ENCODE measurements around the gene HCK.
A peak's percentile ranks its signal among the peaks of the same experiment; 100 is the strongest.

The HCK gene

DNA sequence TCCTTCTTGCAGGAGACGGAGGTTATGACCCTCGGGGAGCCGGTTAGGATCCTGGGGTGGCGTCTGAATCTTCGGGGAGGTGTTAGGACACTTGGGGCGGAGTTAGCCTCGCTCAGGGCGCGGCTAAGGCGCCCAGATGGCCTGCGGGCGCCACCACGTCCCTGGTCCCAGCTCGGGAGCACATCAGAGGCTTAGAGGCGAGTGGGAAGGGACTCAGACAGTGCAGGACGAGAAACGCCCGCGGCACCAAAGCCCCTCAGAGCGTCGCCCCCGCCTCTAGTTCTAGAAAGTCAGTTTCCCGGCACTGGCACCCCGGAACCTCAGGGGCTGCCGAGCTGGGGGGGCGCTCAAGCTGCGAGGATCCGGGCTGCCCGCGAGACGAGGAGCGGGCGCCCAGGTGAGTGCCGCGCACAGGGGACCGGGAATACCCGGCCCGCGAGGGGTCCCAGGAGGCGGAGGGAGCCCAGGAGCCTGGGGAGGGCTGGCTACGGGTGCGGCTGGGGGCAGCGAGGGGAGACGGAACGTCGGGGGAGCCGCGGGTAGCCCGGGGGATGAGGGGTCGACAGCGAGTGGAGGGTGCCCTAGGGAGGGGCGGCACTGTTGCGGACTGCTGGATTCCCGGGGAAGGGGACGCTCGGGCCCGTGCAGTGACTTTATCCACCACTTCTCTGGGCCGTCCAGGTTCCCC lies at the start of gene HCK:
Gene HCK (plus strand): TSS at position 153 of the 688 bp plus-strand sequence.
- peak; percentile 45 for DNase-seq

DNA sequence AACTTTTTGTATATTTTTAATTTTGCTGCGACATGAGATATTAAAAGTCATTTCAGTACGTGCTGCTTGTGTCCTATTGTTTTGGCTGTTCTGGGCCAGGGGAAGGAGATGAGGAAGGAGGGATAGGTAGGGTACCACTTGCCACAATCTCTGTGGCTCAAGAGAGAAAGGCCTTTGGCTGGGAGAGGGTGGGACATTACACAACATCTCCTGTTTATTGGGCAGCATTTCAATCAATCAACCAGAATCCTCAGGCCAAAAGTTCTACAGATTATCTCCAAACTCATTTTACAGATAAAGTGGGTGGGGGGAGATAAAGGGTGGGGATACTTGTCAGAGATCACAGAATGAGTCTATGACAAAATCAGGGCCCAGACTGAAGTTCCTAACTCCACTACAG lies 48.7 kb upstream of the HCK start:
- no peak for DNase-seq

DNA sequence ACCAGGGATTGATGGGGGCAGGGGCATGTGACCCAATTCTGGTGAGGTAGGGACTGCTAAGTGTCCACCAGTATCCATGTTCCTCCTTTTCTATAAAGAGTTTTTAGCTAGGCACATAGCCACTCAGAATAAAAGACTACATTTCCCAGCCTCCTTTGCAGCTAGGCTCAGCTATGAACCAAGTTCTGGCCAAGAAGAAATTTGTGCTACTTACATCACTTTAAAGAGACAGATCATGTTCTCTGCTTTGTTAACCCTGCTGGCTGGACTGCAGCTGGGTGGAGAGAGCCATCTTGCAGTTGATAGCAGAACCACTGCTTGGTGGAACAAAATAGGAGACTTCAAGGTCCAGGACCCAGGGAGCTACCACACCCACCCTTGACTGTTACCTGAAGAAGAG lies 47.1 kb upstream of the HCK start:
- DNase-seq, result no peak

DNA sequence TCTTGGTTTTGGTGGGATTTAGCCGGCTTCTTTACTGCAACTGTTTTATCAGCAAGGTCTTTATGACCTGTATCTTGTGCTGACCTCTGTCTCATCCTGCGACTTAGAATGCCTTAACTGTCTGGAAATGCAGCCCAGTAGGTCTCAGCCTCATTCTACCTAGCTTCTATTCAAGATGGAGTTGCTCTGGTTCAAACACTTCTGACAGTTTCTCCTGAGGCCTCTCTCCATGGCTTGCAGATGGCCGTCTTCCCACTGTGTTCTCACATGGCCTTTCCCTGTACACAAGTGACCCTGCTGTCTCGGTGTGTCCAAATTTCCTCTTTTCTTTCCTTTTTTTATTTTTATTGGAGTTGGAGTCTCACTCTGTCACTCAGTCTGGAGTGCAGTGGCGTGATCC lies 46.0 kb upstream of the HCK start:
- no peak for DNase-seq

DNA sequence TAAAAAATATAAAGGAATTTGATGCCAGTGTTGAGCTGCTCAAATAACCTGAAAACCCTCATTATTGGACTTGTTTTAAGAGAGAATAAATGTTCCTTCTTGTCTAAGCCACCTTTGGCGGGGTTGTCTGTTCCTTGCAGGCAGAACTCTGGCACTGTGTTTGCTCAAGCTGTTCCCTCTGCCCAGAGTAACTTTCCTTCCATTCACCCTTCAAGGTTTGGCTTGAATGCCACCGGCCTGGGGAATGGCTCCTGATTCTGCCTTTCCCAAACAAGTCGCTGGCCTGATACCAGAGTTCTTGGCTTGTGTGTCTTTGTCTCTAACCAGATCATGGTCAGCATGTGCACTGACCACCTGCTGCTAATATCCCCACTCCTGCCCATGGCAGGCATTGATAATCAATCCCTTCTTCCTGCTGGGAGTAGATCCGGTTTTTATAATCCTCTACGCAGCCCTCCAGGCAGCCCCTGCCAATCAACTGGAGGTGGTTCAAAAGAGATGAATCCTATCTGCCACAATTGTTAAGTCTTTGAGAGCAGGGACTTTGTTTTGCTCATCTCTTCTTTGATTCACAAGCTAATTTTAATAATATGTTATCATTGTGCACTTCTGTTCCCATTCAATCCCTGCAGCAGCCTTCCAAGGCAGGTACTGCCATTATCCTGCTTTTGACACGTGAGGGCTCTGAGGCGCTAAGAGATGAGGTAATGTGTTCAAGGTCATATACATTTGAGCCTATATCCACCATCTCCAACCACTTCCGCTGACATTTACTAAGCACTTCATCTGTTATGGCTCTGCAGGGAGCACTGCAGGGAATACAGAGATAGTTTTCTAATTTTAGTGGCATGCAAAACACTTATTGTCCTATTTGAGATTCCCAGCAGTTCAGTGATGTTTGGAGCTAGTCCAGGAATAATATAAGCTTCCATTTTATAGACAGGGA lies 44.9 kb upstream of the HCK start:
- peak; percentile 90 for DNase-seq

DNA sequence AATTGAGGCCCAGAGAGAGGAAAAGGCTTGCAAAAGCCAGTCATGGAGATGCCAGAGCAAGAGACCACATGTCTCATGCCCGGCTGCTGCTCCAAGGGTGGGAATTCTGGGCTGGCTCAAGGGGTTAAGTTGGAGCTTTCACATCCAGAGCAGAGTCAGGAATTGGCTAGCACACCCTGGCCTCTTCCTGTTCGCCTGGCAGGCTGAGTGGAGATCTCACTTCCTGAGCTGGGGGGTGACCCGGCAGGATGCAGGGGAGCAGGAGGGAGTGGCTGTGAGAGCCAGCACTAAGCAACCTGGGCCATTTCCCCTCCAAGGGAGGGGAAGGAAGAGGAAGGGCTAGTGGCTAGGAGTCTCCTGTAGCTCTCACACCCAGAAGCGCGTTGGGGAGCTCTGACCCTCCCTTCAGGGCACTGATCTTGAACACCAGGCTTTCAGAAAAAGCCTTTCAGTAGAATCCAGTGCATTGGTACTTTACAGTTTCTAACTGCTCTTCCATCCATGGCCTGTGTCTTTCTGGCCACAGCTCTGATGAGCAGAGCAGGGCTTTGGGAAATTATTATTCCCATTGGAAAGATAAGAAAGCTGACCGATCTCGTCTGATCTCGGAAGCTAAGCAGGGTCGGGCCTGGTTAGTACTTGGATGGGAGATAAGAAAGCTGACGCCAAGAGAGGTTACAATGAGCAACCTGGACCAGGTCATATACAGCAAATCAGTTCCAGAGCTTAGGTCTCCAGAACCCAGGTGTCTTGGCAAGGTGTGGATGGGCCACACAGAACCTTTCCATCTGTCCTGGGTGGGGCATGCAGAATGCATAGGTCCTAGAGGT lies 44.0 kb upstream of the HCK start:
- DNase-seq, result peak; percentile 95

DNA sequence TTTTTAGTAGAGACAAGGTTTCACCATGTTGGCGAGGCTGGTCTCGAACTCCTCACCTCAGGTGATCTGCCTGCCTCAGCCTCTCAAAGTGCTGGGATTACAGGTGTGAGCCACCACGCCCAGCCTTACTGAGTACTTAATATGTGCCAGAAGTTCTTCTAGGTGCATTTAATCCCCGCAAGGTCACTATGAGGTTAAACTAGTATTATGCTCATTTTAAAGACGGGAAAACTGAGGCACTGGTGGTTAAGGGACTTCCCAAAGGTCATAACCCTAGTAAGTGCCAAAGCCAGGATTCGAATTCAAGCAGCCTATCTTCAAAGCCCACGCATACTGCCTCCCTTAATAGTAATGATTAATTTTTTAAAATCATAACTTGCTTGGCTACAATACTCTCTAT lies 42.5 kb upstream of the HCK start:
- no peak for DNase-seq

DNA sequence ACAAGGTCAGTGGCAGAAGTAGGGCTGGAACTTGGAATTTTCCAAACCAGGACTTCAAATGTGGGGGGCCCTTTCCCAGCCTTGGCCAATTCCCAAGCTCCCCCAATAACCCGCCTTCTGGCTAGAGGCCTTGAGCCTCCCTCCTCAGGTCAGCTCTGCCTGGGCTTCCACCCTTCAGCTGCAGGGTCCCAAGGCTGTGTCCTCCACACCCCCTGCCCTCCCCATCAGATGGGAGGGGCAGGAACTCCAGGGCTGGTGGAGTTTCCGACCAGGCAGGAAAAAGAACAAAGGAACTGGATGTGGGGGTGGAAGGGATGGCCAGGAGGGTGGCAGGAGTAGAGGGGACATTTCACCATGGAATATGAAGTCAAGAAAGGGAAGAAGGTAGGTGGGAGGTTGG lies 41.9 kb upstream of the HCK start, which contains the start of gene CCM2L:
Gene CCM2L (plus strand): TSS at position 338 of the 400 bp plus-strand sequence. CDS start 17 bp downstream, at position 355.
- no peak for DNase-seq

DNA sequence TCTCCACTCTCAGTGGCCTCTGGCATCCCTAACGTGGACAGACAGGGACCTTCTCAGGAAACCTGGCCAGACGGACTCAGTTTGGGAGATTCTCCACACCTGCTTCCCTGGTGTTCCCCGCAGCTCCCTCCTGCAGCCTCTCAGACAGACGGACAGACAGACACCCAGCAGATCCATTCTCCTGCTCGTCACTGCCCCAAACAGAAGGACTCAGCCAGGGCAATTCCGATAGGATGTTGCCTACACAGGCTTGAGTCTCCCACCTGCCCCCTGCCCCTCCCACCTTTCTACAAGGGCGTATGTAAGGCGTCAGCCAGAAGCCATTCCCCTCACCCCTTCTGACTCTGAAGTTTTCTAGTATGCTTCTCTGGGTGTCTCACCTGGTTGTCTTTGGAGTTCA lies 41.4 kb upstream of the HCK start:
- DNase-seq, result peak; percentile 33

DNA sequence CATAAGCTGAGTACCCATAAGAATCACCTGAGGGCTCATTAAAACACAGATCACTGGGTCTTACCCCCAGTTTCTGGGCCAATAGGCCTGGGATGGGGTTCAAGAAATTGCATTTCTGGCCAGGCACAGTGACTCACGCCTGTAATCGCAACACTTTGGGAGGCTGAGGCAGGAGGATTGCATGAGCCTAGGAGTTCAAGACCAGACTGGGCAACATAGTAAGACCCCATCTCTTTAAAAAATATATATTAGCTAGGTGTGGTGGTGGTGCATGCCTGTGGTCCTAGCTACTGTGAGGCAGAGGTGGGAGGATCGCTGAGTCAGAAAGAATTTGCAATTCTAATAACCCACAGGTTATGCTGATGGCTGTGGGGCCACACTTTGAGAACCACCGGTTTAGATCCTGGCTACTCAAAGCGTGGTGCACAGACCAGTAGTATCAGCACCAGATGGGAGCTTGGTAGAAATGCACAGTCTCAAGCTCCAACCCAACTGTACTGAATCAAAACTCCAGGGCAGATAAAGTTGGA lies 39.8 kb upstream of the HCK start:
- no peak for DNase-seq

DNA sequence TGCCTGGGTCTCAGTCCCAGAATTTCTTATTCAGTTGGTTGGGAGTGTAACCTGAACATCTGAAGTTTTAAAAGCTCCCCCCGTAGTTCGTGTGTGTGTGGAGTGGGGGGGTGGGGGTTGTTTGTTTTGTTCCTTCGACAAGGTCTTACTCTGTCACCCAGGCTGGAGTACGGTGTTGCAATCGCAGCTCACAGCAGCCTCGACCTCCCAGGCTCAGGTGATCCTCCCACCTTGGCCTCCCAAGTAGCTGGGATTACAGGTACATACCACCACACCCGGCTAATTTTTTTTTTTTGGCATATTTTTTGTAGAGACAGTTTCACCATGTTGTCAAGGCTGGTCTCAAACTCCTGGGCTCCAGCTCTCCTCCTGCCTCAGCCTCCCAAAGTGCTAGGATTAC lies 38.7 kb upstream of the HCK start:
- no peak for DNase-seq

DNA sequence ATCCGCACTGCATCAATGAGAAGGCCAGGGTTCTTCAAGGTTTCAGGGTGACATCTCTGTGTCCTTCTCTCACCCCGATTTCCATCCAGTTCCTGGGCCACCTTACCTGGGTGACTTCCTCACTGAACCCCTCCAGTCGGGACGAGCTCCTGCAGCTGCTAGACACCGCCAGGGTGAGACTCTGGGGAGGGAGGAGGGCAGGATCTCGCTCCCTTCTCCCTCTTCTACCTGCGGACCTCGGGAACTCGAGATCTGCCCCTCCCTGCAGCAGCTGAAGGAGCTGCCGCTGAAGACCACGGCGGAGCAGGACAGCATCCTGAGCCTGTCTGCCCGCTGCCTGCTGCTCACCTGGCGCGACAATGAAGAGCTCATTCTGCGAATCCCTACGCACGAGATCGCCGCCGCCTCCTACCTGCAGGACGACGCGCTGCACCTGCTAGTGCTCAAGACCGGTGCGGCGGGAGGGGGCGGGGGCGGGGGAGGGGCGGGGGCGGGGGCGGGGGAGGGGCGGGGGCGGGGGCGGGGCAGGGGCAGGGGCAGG lies 34.3 kb upstream of the HCK start:
- peak; percentile 99 for DNase-seq

DNA sequence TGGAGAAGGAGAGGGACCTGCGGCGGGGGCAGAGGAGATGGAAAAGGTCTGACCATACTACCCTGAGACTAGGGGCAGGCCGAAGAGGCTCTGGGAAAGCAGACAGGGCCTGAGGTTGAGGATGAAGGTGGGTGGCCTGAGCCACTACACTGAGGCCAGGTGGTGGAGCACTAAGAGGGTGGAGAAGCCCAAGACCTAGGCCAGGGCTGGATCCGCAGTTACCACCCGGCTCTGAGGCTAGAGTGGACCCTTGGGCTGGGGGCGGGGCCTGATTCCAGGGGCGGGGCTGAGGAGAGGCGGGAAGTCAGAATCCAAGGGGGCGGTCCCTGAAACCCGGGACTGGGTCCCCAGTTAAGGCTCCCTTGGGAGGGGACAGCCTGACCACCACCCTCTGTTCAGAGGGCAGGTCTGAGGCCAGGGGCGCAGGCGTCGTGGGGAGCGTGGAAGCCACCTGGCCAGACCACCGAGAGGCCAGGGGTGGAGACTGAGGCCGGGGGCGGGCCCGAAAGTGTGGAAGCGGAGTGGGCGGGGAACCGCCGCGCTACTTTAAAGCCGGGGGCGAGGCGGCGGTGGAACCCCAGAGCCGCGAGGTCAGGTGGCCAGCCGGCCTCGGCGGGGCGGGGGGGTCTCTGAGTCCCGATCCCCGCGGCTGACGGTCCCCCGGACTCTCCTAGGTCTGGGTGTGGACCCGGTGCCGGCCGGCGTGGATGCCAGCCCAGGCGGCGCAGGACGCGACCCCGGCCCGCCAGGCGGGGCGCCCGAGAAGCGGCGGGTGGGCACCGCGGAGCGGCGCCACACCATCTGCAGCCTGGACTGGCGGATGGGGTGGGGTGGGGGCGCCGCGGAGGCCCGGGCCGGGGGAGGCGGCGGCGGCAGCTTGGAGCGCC lies 33.5 kb upstream of the HCK start:
- peak; percentile 96 for DNase-seq

DNA sequence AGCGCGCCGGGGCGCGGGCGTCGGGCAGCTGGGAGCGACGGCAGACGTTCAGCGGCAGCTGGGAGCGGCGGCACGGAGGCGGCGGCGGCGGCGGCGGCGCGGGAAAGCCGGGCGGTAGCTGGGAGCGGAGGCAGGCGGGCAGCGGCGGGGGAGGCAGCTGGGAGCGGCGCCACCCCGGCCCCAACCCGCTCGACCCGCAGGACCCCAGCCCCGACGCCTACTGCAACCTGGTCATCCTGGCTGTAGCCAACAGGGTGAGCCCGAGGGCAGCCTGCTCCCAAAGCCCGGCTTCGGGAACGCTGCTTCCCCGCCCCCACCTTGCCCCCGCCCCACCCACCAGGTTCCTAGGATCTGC lies 32.9 kb upstream of the HCK start:
- peak; percentile 84 for DNase-seq

DNA sequence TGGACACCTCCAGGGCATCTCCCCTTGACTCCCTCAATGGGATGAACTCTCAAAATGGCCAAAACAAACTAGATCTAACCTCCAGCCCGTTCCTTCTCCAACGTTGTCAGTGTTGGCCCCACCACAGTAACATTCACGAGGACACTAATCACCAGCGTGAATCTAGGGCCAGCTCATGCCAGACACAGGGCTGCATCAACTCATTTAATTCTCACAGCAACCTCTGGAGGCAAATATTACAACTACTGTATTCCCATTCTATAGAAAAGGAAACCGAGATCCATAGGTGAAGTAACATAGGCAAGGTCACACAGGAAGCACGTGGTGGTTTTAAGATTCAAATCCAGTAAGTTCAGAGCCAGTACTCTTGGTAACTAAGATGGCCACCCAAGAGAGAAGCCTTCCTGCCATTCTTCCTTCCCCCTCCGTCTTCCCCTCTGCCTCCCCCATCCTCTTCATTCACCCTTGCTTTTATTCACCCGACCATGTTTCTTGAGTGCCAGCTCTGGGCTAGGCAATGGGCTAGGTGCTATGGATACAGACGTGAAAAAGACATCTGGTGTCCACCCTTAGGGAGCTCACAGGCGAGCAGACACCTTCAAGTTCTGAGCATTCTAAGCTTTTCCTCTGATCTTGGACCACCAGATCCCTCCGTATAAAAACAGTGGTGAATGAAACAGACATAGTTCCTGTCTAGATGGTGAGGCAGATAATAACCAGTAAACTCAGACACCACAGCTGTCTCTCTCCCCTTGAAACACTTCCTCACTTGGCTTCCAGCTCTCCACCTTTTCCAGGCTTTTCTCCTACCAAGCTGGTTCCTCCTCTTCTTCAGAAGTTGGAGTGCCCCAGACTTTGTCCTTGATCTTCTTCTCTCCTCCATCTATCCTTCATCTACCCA lies 32.2 kb upstream of the HCK start:
- DNase-seq, result peak; percentile 56

DNA sequence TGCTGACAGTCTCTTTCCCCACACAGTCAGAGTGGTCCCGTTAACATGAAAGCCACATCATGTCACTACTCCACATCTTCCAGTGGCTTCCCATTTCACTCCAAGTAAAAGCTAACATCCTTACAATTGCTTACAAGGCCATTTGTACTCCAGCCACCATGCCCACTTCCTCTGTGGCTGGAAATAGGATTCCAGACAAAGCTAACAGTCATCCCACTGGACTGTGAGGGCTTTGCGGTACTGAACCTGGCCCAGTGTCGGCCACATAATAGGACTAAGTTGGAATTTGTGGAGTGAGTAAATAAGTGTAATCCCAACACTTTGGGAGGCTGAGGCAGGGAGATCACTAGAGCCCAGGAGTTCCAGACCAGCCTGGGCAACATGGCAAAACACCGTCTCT lies 31.0 kb upstream of the HCK start:
- no peak for DNase-seq

DNA sequence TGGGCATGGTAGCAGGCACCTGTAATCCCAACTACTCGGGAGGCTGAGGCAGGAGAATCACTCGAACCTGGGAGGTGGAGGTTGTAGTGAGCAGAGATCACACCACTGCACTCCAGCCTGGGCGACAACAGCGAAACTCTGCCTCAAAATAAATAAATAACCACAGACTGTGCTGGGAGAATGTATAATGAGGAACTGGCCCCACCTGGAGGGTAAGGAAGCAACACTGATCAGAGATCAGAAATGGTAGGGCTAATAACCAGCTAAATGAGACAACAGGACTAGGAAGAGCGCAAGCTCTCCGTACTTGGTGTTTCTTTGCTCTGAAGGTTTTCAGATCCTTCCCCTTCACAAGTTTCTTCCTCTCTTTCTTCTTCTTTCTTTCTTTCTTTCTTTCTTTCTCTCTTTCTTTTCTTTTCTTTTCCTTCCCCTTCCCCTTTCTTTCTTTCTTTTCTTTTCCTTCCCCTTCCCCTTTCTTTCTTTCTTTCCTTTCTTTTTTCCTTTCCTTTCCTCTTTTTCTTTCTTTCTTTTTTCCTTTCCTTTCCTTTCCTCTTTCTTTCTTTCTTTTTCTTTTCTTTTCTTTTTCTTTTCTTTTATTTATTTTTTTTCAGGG lies 27.3 kb upstream of the HCK start:
- DNase-seq, result peak; percentile 20

DNA sequence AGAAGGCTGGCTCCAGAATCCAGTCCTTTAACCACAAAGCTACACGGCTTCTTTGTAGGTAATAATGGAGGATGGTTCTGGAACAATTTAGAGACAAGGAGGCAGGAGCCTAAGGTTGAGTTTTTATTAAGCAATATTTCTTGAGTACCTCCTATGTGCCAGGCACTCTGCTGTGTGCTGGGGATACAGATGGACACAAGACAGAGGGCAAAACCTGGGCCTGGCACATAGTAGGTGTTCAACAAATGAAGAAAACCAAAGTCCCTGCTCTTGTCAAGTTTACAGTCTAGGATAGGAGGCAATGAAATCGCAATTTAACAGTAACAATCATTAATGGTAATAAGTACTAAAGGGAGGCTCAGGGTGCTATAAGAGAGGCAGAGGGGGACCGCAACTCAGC lies 24.4 kb upstream of the HCK start:
- DNase-seq, result no peak

DNA sequence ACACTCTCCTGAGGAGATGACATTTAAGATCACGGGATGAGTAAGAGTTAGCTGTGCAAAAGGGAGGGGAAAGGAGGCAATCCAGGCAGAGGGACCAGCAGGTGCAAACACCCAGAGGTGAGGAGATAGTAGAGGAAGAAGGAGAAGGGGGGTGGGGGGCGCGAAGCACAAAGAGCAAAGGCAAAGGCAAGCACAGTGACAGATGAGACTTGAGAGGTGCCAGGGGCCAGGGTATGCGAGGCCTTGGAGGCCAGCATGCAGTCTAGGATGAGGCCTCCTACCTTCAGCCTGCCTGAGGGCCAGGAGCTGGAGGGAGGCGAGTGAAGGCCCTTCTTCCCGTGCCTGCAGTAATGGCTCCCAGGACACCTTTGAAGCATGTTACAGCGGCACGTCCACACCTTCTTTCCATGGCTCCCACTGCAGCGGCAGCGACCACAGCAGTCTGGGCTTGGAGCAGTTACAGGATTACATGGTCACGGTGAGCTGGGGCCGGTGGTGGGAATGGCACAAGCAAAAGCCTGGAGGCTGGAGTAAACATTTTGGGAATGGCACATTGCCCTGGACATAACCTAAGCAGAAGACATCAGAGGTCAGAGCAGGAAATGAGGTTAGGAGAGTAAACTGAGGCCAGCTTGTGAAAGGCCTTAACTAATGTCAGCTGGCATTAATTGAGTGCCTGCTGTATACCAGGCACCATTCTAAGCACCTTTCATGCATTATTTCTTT lies 23.2 kb upstream of the HCK start:
- DNase-seq, result peak; percentile 52
